GM23248 (cell line): Measurements from ENCODE around the gene COX7A2. TPM values are rescaled to one million over a fixed set of nuclear protein-coding genes. Genes with fewer than 3 reads are reported as not detected.
A peak's percentile ranks its signal among the peaks of the same experiment; 100 is the strongest.

ENCODE experiments used
- DNase-seq: peaks from one replicate; pipeline ENCODE4 v3.0.0-alpha.2; 2015
- H2AFZ ChIP-seq: fragments of 200-600 bp; sonication (generic); 2 replicates; pipeline ENCODE4 v1.6.1; 2016; ENCODE audit warnings: antibody characterized with exemption
- H3F3A ChIP-seq: fragments of 200-600 bp; sonication (generic); 2 replicates; pipeline ENCODE4 v1.6.1; 2016; ENCODE audit warnings: mild to moderate bottlenecking, antibody characterized with exemption, mixed run types; ENCODE audit not compliant: insufficient read depth
- H3K27ac ChIP-seq: fragments of 200-600 bp; sonication (generic); 2 replicates; pipeline ENCODE4 v1.5.1; 2016; ENCODE audit warnings: mild to moderate bottlenecking
- H3K27me3 ChIP-seq: fragments of 200-600 bp; sonication (generic); replicated peaks from 2 replicates; pipeline ENCODE4 v1.6.1; 2016; ENCODE audit warnings: mild to moderate bottlenecking; ENCODE audit not compliant: insufficient read depth
- H3K36me3 ChIP-seq: fragments of 200-600 bp; sonication (generic); 2 replicates; pipeline ENCODE4 v1.6.1; 2016; ENCODE audit warnings: low read depth, mild to moderate bottlenecking
- H3K4me1 ChIP-seq: fragments of 200-600 bp; sonication (generic); 2 replicates; pipeline ENCODE4 v1.6.1; 2016; ENCODE audit warnings: mild to moderate bottlenecking; ENCODE audit not compliant: insufficient read depth
- H3K4me2 ChIP-seq: fragments of 200-600 bp; sonication (generic); one replicate; pipeline ENCODE4 v1.6.1; 2016; ENCODE audit warnings: mild to moderate bottlenecking; ENCODE audit not compliant: unreplicated experiment
- H3K4me3 ChIP-seq: fragments of 200-600 bp; sonication (generic); 2 replicates; pipeline ENCODE4 v1.5.1; 2016; ENCODE audit warnings: mild to moderate bottlenecking
- H3K79me2 ChIP-seq: fragments of 200-600 bp; sonication (generic); 2 replicates; pipeline ENCODE4 v1.6.1; 2016; ENCODE audit warnings: mild to moderate bottlenecking; ENCODE audit not compliant: insufficient read depth
- H3K9ac ChIP-seq: fragments of 200-600 bp; sonication (generic); 2 replicates; pipeline ENCODE4 v1.6.1; 2016; ENCODE audit warnings: mild to moderate bottlenecking
- H3K9me2 ChIP-seq: fragments of 200-600 bp; sonication (generic); 2 replicates; pipeline ENCODE4 v1.6.1; 2016; ENCODE audit warnings: mixed run types, mild to moderate bottlenecking, moderate library complexity; ENCODE audit not compliant: insufficient read depth
- H3K9me3 ChIP-seq: fragments of 200-600 bp; sonication (generic); one replicate; pipeline ENCODE4 v1.6.1; 2017; ENCODE audit warnings: low read depth
- H4K20me1 ChIP-seq: fragments of 200-600 bp; sonication (generic); 2 replicates; pipeline ENCODE4 v1.6.0; 2016; ENCODE audit not compliant: insufficient read depth
- EZH2 ChIP-seq: fragments of 200-600 bp; sonication (generic); IDR thresholded peaks from 2 replicates; pipeline ENCODE4 v1.6.1; 2018; ENCODE audit warnings: antibody characterized with exemption, mild to moderate bottlenecking; ENCODE audit not compliant: insufficient read depth, poor library complexity, severe bottlenecking
- EZH2phosphoT487 ChIP-seq: fragments of 200-600 bp; sonication (generic); IDR thresholded peaks from 2 replicates; pipeline ENCODE4 v1.6.1; 2018; ENCODE audit warnings: antibody characterized with exemption, moderate library complexity, mild to moderate bottlenecking, low read depth; ENCODE audit not compliant: insufficient read depth
- WGBS, 2 experiments: methylation state at CpG; one replicate each; pipeline ENCODE4 v1.1.6; 2015 to 2017; ENCODE audit warnings: low lambda C conversion rate in 2 of 2, low coverage in 1 of 2; ENCODE audit errors: missing lambda C conversion rate in 2 of 2; 5-methylcytosine and 5-hydroxymethylcytosine counted together
- in situ Hi-C: fragments of 300-500 bp; cut with MboI; formaldehyde crosslinking; loops from 2 replicates; pipeline ENCODE4 v1.15.0; 2020
- polyA plus RNA-seq: library from polyadenylated mRNA; unstranded; fragments of >200 nt; fragmentation: Nextera tagmentation; extraction: Ambion mirVana; gene quantifications from 2 replicates; pipeline ENCODE4 v1.2.1, GENCODE V29; 2016
- total RNA-seq: library from RNA; depleted of rRNA; stranded (reverse); fragments of >200 nt; shearing (Covaris generic); gene quantifications from 2 replicates; pipeline ENCODE4 v1.2.3, GENCODE V29; 2014

The COX7A2 gene
- total and polyA plus RNA-seq, 2 experiments from 2014 or later: 166 to 666 TPM

DNA sequence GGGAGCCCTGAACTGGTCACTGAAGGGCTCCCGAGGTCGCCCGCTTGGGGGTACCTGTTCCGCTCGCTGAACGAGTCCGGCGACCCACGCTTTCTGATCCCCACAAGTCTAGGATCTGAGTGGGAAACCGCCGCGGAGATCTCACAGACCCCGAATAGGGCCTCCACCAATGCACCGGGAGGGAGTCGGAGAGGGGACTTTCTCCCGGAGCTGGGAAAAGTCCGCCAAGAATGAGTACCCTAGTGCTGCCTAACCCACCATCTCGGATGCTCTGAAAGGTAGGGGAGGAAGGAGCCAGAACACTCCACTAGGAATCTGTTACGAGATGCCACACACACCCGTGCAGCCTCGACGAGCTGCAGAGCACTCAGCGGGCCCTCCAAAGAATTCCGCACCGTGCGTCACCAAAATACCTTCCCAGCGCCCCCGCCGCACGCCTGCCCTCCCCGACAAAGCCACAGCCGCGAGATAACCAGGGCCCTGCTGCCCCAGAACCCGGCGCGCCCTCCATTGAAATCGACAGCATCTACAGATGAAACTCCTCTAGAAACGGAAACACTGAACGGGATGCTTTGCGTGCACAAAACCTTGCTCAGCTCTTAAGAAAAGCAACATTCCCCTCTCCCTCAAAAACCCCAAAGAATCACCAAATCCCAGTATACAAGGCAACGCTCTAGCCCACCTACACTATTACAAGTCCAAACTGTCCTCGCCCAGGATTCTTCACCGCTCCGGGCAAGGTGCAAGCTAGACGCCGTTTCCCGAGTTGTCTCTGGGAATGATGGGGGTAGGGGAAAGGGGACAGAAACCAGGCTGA lies 38.4 kb downstream of the COX7A2 start:
- peak overlapping the region; percentile 96 for H3K4me2 ChIP-seq
- peaks cover 40% of the 10 kb centered on the region for H3K4me1 ChIP-seq
- H3K27ac ChIP-seq: peak overlapping the region; percentile 89
- no peaks in the 10 kb centered on the region for H3K9me2 ChIP-seq
- H3K9me3 ChIP-seq: no peaks in the 10 kb centered on the region
- no peaks in the 10 kb centered on the region for H4K20me1 ChIP-seq
- peak overlapping the region; percentile 68 for H2AFZ ChIP-seq
- DNase-seq: peak; percentile 90
- H3K9ac ChIP-seq: peak overlapping the region; percentile 97
- H3K79me2 ChIP-seq: peaks cover 55% of the 10 kb centered on the region
- in situ Hi-C loops: loop anchor here (25.0 kb wide), 3 partner anchors 793 to 1468 kb away; no protein-coding TSS in a partner anchor
- peaks cover 69% of the 10 kb centered on the region for H3F3A ChIP-seq
- H3K27me3 ChIP-seq: no peaks in the 10 kb centered on the region
- WGBS, 2 experiments: 1% methylated on average over 42 to 47 of the region's 47 CpGs
- peak overlapping the region; percentile 98 for H3K4me3 ChIP-seq
- no peaks in the 10 kb centered on the region; the same call in 1 of the 2 replicates for H3K36me3 ChIP-seq
- TF ChIP-seq EZH2 (no peak), EZH2phosphoT487 (no peak)

GRCh38 chr6:75204217-75204958 lies 39.2 kb downstream of the COX7A2 start:
- TF ChIP-seq EZH2phosphoT487 (no peak), EZH2 (no peak)
- Histone ChIP-seq H3K27me3 (no peaks in the 10 kb centered on the region), H3K4me1 (peaks cover 48% of the 10 kb centered on the region), H3K9me3 (no peaks in the 10 kb centered on the region), H2AFZ (peak overlapping the region; percentile 68), H3F3A (peaks cover 76% of the 10 kb centered on the region), H3K9ac (peak overlapping the region; percentile 97), H3K79me2 (peaks cover 63% of the 10 kb centered on the region), H3K27ac (peak overlapping the region; percentile 89), H3K4me2 (peak overlapping the region; percentile 96), H4K20me1 (no peaks in the 10 kb centered on the region), H3K9me2 (no peaks in the 10 kb centered on the region), H3K4me3 (peak overlapping the region; percentile 98), H3K36me3 (no peaks in the 10 kb centered on the region; the same call in 1 of the 2 replicates)
- in situ Hi-C loops: loop anchor here (25.0 kb wide), 3 partner anchors 792 to 1467 kb away; no protein-coding TSS in a partner anchor
- DNase-seq: peak; percentile 97
- 1% methylated on average over 33 to 35 of the region's 35 CpGs for WGBS, 2 experiments

DNA sequence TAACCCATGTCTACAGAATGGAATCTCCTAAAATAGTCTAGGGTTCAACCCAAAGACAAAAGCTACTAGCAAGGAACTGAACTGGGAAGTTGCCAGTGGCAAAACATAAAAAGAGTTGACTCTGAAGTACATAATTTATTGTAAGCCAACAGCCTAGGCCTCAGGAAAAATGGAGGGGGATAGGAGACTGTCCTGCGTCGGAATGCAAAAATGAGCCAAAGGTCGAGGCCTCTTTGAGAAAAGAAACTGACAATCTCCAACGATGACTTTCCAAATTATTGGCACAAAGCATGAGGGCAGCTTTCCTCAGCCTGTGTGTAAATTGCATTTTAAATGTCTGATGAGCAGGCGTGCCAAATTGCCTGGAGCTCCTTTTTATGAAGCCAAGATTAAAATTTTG lies 39.9 kb downstream of the COX7A2 start:
- peak overlapping the region; percentile 97 for H3K9ac ChIP-seq

GRCh38 chr6:75202676-75203131 lies 40.9 kb downstream of the COX7A2 start:
- no peaks in the 10 kb centered on the region for H3K27me3 ChIP-seq
- H3K9ac ChIP-seq: peak overlapping the region; percentile 97
- H3K4me3 ChIP-seq: peak overlapping the region; percentile 98
- no peak overlapping the region for H2AFZ ChIP-seq
- 70 to 78% methylated on average over 12 of the region's 12 CpGs for WGBS, 2 experiments
- TF ChIP-seq EZH2phosphoT487 (no peak), EZH2 (no peak)
- H3K4me1 ChIP-seq: peaks cover 55% of the 10 kb centered on the region
- peak; percentile 52 for DNase-seq
- peak overlapping the region; percentile 89 for H3K27ac ChIP-seq
- no peaks in the 10 kb centered on the region for H3K9me3 ChIP-seq
- in situ Hi-C loops: loop anchor here (25.0 kb wide), 3 partner anchors 790 to 1465 kb away; no protein-coding TSS in a partner anchor
- H4K20me1 ChIP-seq: no peaks in the 10 kb centered on the region
- peaks cover 3% of the 10 kb centered on the region; the same call in 1 of the 2 replicates for H3K36me3 ChIP-seq
- peak overlapping the region; percentile 96 for H3K4me2 ChIP-seq
- H3F3A ChIP-seq: peaks cover 82% of the 10 kb centered on the region
- peaks cover 80% of the 10 kb centered on the region for H3K79me2 ChIP-seq
- H3K9me2 ChIP-seq: no peaks in the 10 kb centered on the region

More for the DNA sequence above, 39.9 kb downstream of the COX7A2 start:
- in situ Hi-C loops: loop anchor here (25.0 kb wide), 3 partner anchors 791 to 1466 kb away; no protein-coding TSS in a partner anchor
- H3K27ac ChIP-seq: peak overlapping the region; percentile 89
- H2AFZ ChIP-seq: 0 out of 2 replicates have a peak overlapping the region, but pooled peaks have one; percentile 24
- peaks cover 81% of the 10 kb centered on the region for H3F3A ChIP-seq
- H3K27me3 ChIP-seq: no peaks in the 10 kb centered on the region
- H3K4me2 ChIP-seq: peak overlapping the region; percentile 96
- H3K79me2 ChIP-seq: peaks cover 70% of the 10 kb centered on the region
- no peaks in the 10 kb centered on the region for H3K9me2 ChIP-seq
- no peak for TF ChIP-seq EZH2
- TF ChIP-seq EZH2phosphoT487: no peak
- H3K4me1 ChIP-seq: peaks cover 53% of the 10 kb centered on the region
- H3K4me3 ChIP-seq: peak overlapping the region; percentile 98
- H4K20me1 ChIP-seq: no peaks in the 10 kb centered on the region
- 2 to 3% methylated on average over 5 of the region's 5 CpGs for WGBS, 2 experiments
- H3K9me3 ChIP-seq: no peaks in the 10 kb centered on the region
- peak; percentile 69 for DNase-seq
- peaks cover under 1% of the 10 kb centered on the region; the same call in 1 of the 2 replicates for H3K36me3 ChIP-seq
